C4-2B (cell line): ENCODE data around the gene SVOP.

ENCODE experiments used
- CTCF ChIP-seq: fragments of 450-650 bp; conservative IDR thresholded peaks from 2 replicates; pipeline ENCODE4 v1.5.1; 2017; ENCODE audit warnings: mild to moderate bottlenecking
- ZFX ChIP-seq: fragments of 450-650 bp; IDR thresholded peaks from 2 replicates; pipeline ENCODE4 v1.6.1; 2017

- TF ChIP-seq CTCF (no peak), ZFX (no peak)
Observed at GRCh38 chr12:108896817-108897216, 124.1 kb downstream of the SVOP start.
